ENCODE data around the gene EMILIN1.

EMILIN1 gene

DNA sequence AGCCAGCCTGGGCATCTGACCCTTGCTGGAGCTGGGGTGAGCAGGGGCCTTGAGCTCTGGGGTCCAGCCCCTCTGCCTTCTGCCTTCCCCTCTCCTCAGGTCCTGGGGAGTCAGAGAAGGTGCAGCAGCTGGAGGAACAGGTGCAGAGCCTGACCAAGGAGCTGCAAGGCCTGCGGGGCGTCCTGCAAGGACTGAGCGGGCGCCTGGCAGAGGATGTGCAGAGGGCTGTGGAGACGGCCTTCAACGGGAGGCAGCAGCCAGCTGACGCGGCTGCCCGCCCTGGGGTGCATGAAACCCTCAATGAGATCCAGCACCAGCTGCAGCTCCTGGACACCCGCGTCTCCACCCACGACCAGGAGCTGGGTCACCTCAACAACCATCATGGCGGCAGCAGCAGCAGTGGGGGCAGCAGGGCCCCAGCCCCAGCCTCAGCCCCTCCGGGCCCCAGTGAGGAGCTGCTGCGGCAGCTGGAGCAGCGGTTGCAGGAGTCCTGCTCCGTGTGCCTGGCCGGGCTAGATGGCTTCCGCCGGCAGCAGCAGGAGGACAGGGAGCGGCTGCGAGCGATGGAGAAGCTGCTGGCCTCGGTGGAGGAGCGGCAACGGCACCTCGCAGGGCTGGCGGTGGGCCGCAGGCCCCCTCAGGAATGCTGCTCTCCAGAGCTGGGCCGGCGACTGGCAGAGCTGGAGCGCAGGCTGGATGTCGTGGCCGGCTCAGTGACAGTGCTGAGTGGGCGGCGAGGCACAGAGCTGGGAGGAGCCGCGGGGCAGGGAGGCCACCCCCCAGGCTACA, 3.8 kb downstream of the EMILIN1 start:
- ATAC-seq = no peak
- TF ChIP-seq SNAI2 (CRISPR knock-in tag; IDR thresholded peaks at IDR 0.05) (no peak), ARNTL (CRISPR knock-in tag; IDR thresholded peaks at IDR 0.05; ENCODE audit: borderline replicate concordance, low read depth) (no peak)
- TF ChIP-seq, protein P1, sequence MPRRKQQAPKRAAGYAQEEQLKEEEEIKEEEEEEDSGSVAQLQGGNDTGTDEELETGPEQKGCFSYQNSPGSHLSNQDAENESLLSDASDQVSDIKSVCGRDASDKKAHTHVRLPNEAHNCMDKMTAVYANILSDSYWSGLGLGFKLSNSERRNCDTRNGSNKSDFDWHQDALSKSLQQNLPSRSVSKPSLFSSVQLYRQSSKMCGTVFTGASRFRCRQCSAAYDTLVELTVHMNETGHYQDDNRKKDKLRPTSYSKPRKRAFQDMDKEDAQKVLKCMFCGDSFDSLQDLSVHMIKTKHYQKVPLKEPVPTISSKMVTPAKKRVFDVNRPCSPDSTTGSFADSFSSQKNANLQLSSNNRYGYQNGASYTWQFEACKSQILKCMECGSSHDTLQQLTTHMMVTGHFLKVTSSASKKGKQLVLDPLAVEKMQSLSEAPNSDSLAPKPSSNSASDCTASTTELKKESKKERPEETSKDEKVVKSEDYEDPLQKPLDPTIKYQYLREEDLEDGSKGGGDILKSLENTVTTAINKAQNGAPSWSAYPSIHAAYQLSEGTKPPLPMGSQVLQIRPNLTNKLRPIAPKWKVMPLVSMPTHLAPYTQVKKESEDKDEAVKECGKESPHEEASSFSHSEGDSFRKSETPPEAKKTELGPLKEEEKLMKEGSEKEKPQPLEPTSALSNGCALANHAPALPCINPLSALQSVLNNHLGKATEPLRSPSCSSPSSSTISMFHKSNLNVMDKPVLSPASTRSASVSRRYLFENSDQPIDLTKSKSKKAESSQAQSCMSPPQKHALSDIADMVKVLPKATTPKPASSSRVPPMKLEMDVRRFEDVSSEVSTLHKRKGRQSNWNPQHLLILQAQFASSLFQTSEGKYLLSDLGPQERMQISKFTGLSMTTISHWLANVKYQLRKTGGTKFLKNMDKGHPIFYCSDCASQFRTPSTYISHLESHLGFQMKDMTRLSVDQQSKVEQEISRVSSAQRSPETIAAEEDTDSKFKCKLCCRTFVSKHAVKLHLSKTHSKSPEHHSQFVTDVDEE (CRISPR knock-in tag; IDR thresholded peaks at IDR 0.05) = no peak

DNA sequence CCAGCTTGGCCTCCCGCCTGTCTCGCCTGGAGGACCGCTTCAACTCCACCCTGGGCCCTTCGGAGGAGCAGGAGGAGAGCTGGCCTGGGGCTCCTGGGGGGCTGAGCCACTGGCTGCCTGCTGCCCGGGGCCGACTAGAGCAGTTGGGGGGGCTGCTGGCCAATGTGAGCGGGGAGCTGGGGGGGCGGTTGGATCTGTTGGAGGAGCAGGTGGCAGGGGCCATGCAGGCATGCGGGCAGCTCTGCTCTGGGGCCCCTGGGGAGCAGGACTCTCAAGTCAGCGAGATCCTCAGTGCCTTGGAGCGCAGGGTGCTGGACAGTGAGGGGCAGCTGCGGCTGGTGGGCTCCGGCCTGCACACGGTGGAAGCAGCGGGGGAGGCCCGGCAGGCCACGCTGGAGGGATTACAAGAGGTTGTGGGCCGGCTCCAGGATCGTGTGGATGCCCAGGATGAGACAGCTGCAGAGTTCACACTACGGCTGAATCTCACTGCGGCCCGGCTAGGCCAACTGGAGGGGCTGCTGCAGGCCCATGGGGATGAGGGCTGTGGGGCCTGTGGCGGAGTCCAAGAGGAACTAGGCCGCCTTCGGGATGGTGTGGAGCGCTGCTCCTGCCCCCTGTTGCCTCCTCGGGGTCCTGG, 4.5 kb downstream of the EMILIN1 start:
- ATAC-seq = no peak
- TF ChIP-seq TCF4 (CRISPR knock-in tag; IDR thresholded peaks at IDR 0.05; ENCODE audit: borderline replicate concordance) = no peak
- TF ChIP-seq ZFP3 (CRISPR knock-in tag; IDR thresholded peaks at IDR 0.05) = no peak
- no peak for TF ChIP-seq ZNF70 (CRISPR knock-in tag; IDR thresholded peaks at IDR 0.05)
- TF ChIP-seq ISL1 (CRISPR knock-in tag; IDR thresholded peaks at IDR 0.05) = no peak
- TF ChIP-seq ZFP30 (CRISPR knock-in tag; IDR thresholded peaks at IDR 0.05) = no peak
- TF ChIP-seq, protein P1 (CRISPR knock-in tag; IDR thresholded peaks at IDR 0.05) = no peak
- no peak for TF ChIP-seq ZNF565 (CRISPR knock-in tag; conservative IDR thresholded peaks at IDR 0.05; ENCODE audit: low read depth)
- TF ChIP-seq SNAI2 (CRISPR knock-in tag; IDR thresholded peaks at IDR 0.05) = no peak
- TF ChIP-seq CSDC2 (CRISPR knock-in tag; IDR thresholded peaks at IDR 0.05) = no peak
- TF ChIP-seq GLIS3 (CRISPR knock-in tag; IDR thresholded peaks at IDR 0.05) = no peak

DNA sequence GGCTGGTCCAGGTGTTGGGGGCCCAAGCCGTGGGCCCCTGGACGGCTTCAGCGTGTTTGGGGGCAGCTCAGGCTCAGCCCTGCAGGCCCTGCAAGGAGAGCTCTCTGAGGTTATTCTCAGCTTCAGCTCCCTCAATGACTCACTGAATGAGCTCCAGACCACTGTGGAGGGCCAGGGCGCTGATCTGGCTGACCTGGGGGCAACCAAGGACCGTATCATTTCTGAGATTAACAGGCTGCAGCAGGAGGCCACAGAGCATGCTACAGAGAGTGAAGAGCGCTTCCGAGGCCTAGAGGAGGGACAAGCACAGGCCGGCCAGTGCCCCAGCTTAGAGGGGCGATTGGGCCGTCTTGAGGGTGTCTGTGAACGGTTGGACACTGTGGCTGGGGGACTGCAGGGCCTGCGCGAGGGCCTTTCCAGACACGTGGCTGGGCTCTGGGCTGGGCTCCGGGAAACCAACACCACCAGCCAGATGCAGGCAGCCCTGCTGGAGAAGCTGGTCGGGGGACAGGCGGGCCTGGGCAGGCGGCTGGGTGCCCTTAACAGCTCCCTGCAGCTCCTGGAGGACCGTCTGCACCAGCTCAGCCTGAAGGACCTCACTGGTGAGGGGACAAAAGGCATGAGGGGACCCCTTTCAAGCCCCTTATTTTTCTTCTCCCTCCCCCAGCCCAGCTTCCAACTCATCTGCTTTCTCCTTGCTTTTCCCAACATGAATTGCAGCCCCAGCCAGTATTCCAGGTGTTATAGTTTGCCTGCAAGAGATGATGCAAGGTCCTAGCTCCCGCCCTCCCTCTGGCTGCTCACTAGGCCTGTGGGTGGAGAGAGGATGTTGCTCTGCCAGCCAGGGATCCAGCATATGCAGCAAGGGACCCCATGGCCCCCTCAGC, 5.2 kb downstream of the EMILIN1 start:
- no peak for ATAC-seq
- TF ChIP-seq ZC3H10 (CRISPR knock-in tag; IDR thresholded peaks at IDR 0.05) = no peak
- no peak for TF ChIP-seq SNAI2 (CRISPR knock-in tag; IDR thresholded peaks at IDR 0.05)
- TF ChIP-seq, protein P2, sequence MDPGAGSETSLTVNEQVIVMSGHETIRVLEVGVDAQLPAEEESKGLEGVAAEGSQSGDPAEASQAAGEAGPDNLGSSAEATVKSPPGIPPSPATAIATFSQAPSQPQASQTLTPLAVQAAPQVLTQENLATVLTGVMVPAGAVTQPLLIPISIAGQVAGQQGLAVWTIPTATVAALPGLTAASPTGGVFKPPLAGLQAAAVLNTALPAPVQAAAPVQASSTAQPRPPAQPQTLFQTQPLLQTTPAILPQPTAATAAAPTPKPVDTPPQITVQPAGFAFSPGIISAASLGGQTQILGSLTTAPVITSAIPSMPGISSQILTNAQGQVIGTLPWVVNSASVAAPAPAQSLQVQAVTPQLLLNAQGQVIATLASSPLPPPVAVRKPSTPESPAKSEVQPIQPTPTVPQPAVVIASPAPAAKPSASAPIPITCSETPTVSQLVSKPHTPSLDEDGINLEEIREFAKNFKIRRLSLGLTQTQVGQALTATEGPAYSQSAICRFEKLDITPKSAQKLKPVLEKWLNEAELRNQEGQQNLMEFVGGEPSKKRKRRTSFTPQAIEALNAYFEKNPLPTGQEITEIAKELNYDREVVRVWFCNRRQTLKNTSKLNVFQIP (CRISPR knock-in tag; IDR thresholded peaks at IDR 0.05; ENCODE audit: borderline replicate concordance, low read depth) = no peak
- TF ChIP-seq, protein P3, sequence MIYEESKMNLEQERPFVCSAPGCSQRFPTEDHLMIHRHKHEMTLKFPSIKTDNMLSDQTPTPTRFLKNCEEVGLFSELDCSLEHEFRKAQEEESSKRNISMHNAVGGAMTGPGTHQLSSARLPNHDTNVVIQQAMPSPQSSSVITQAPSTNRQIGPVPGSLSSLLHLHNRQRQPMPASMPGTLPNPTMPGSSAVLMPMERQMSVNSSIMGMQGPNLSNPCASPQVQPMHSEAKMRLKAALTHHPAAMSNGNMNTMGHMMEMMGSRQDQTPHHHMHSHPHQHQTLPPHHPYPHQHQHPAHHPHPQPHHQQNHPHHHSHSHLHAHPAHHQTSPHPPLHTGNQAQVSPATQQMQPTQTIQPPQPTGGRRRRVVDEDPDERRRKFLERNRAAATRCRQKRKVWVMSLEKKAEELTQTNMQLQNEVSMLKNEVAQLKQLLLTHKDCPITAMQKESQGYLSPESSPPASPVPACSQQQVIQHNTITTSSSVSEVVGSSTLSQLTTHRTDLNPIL (CRISPR knock-in tag; IDR thresholded peaks at IDR 0.05; ENCODE audit: low read depth) = no peak
- TF ChIP-seq CSDC2 (CRISPR knock-in tag; IDR thresholded peaks at IDR 0.05) = no peak
- TF ChIP-seq TCF4 (CRISPR knock-in tag; IDR thresholded peaks at IDR 0.05; ENCODE audit: borderline replicate concordance) = no peak
- no peak for TF ChIP-seq RARB (CRISPR knock-in tag; IDR thresholded peaks at IDR 0.05)
- TF ChIP-seq ZNF70 (CRISPR knock-in tag; IDR thresholded peaks at IDR 0.05) = no peak
- TF ChIP-seq, protein P1 (CRISPR knock-in tag; IDR thresholded peaks at IDR 0.05) = no peak
